Fibroblast of gingiva (primary cell): ENCODE measurements around the gene CGB2.

Experiments
- DNase-seq: peaks from one replicate; pipeline ENCODE4 v3.0.0-alpha.2; 2011; ENCODE audit warnings: low read depth

The CGB2 gene

GRCh38 chr19:49067554-49067953, 35.9 kb downstream of the CGB2 start:
- no peak for DNase-seq

- DNase-seq, result no peak
These were observed 37.3 kb downstream of the CGB2 start for GRCh38 chr19:49069026-49069425.

- DNase-seq, result no peak
These were observed 38.7 kb downstream of the CGB2 start for GRCh38 chr19:49070416-49070815.

GRCh38 chr19:49071860-49072547, 40.3 kb downstream of the CGB2 start:
- DNase-seq, result no peak

- no peak for DNase-seq
These were observed 42.1 kb downstream of the CGB2 start for GRCh38 chr19:49073514-49074378.

- DNase-seq, result peak; percentile 59
These were observed 43.2 kb downstream of the CGB2 start for GRCh38 chr19:49074869-49075268.

- no peak for DNase-seq
These were observed 48.7 kb downstream of the CGB2 start for GRCh38 chr19:49080392-49080791.

- no peak for DNase-seq
These were observed 49.6 kb downstream of the CGB2 start for GRCh38 chr19:49081273-49081672.
